Progenitor cell of endocrine pancreas (in vitro differentiated cells): Measurements from ENCODE around the gene GATAD1. TPM values are rescaled to one million over a fixed set of nuclear protein-coding genes. Genes with fewer than 3 reads are reported as not detected.
"Not testable (repeated sequence)": the region's sequence is repeated elsewhere in the genome, so short reads cannot be mapped to it uniquely, and the experiment has no call there.

Experiments
- DNase-seq: peaks from one replicate; pipeline ENCODE4 v3.0.0; 2021; ENCODE audit warnings: low spot score; ENCODE audit not compliant: unreplicated experiment
- H3K27ac Mint-ChIP-seq: 2 replicates; pipeline ENCODE4 v1.8.0; 2021; ENCODE audit warnings: mild to moderate bottlenecking, moderate library complexity, mixed read lengths
- H3K27me3 Mint-ChIP-seq: 2 replicates; pipeline ENCODE4 v1.8.0; 2021; ENCODE audit warnings: mixed read lengths
- H3K36me3 Mint-ChIP-seq: 2 replicates; pipeline ENCODE4 v1.8.0; 2022; ENCODE audit warnings: mixed read lengths; ENCODE audit not compliant: insufficient read depth
- H3K4me1 Mint-ChIP-seq: 2 replicates; pipeline ENCODE4 v1.8.0; 2021; ENCODE audit warnings: low read depth, mixed read lengths
- H3K4me3 Mint-ChIP-seq: 2 replicates; pipeline ENCODE4 v1.8.0; 2021; ENCODE audit warnings: low read depth, mild to moderate bottlenecking, moderate library complexity, mixed read lengths
- H3K9me3 Mint-ChIP-seq: 2 replicates; pipeline ENCODE4 v1.8.0; 2021; ENCODE audit warnings: low read depth, mixed read lengths
- CTCF ChIP-seq: fragments of 200-600 bp; sonication (generic); IDR thresholded peaks from one replicate; pipeline ENCODE4 v1.5.0; 2021; ENCODE audit warnings: antibody characterized with exemption, mild to moderate bottlenecking; ENCODE audit not compliant: unreplicated experiment
- total RNA-seq: library from RNA; stranded (reverse); gene quantifications from 2 replicates; pipeline ENCODE4 v1.2.1, GENCODE V29; 2021

GATAD1 gene
- total RNA-seq, 1 donor from 2014 or later: 51.0 TPM

- peaks cover 4% of the 10 kb centered on the region for H3K9me3 Mint-ChIP-seq
- DNase-seq: no peak
- peaks cover 3% of the 10 kb centered on the region for H3K27me3 Mint-ChIP-seq
- no peak overlapping the region for H3K27ac Mint-ChIP-seq
- no peaks in the 10 kb centered on the region for H3K36me3 Mint-ChIP-seq
- TF ChIP-seq CTCF: no peak
- no peaks in the 10 kb centered on the region for H3K4me1 Mint-ChIP-seq
- H3K4me3 Mint-ChIP-seq: no peak overlapping the region
Measured at GRCh38 chr7:92437956-92438491, 9.3 kb upstream of the GATAD1 start.

DNA sequence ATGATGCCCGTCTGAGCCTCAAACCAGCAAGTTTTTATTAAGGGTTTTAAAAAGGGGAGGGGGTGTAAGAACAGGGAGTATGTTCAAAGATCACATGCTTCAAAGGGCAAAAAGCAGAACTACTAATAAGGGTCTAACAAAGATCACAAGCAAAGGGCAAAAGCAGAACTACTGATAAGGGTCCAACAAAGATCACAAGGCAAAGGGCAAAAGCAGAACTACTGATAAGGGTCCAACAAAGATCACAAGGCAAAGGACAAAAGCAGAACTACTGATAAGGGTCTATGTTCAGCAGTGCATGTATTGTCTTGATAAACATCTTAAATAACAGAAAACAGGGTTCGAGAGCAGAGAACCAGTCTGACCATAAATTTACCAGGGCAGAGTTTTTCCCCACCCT is 4.6 kb upstream of the GATAD1 start:
- not testable (repeated sequence) for H3K27ac Mint-ChIP-seq, H3K9me3 Mint-ChIP-seq, H3K4me1 Mint-ChIP-seq, H3K27me3 Mint-ChIP-seq, DNase-seq, H3K36me3 Mint-ChIP-seq, H3K4me3 Mint-ChIP-seq

GRCh38 chr7:92446869-92447344 is 375 bp upstream of the GATAD1 start:
- peak overlapping the region; percentile 88 for H3K27ac Mint-ChIP-seq
- peaks cover 7% of the 10 kb centered on the region for H3K36me3 Mint-ChIP-seq
- H3K4me3 Mint-ChIP-seq: peak overlapping the region; percentile 80
- no peaks in the 10 kb centered on the region for H3K27me3 Mint-ChIP-seq
- peak; percentile 85 for TF ChIP-seq CTCF
- no peak for DNase-seq
- peaks cover 4% of the 10 kb centered on the region for H3K9me3 Mint-ChIP-seq
- H3K4me1 Mint-ChIP-seq: peaks cover 19% of the 10 kb centered on the region

DNA sequence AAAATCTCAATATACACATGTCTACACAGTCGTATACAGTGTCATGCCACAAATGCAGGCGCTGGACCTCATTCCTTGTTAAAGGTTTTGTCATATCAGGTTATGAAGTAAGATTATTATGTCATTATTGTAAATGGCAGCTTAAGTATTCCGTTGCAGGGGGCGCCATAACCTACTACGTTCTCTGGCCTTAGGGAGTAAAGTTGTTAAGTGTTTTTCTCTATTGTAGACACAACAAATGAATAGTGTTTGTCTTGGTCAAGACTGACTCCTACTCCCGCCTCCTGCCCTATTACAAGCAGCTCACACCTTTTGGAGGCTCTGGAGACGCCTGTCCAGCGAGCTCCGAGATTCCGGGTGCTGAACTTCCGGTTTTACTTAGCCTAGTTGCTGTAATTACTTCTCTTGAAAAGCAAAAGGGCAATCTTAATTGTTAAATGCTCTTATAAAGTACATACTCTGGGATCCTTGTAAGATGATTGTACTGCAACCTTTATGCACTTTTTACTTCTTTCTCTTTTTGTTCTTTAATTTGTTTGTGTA is 994 bp downstream of the GATAD1 start:
- Mint-ChIP-seq H3K9me3 (no peaks in the 10 kb centered on the region), H3K4me3 (peak overlapping the region; percentile 85), H3K27ac (peak overlapping the region; percentile 95), H3K36me3 (peaks cover 7% of the 10 kb centered on the region), H3K4me1 (peaks cover 19% of the 10 kb centered on the region), H3K27me3 (no peaks in the 10 kb centered on the region)
- DNase-seq: no peak
- TF ChIP-seq CTCF: peak; percentile 43

DNA sequence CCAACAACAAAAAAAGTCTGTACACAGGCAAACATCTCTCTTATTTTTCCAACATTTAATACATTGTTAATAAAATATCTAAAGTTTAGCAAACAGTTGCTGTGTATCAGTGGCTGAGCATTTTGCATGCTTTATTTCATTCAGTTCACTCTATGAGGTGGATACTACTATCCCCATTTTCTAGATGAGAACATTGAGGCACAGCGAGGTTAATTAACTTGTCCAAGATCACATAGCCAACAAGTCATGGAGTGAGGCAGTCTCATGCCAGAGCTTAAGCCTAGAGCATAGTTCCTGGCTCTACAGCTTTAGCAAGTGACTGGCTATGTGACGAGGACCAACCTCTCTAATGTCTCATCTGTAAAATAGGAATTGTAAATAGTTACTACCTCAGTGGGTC is 4.4 kb downstream of the GATAD1 start:
- Mint-ChIP-seq H3K4me3 (no peak overlapping the region), H3K4me1 (peaks cover 19% of the 10 kb centered on the region), H3K27ac (no peak overlapping the region), H3K36me3 (peaks cover 13% of the 10 kb centered on the region), H3K27me3 (no peaks in the 10 kb centered on the region), H3K9me3 (no peaks in the 10 kb centered on the region)
- DNase-seq: no peak
- no peak for TF ChIP-seq CTCF

DNA sequence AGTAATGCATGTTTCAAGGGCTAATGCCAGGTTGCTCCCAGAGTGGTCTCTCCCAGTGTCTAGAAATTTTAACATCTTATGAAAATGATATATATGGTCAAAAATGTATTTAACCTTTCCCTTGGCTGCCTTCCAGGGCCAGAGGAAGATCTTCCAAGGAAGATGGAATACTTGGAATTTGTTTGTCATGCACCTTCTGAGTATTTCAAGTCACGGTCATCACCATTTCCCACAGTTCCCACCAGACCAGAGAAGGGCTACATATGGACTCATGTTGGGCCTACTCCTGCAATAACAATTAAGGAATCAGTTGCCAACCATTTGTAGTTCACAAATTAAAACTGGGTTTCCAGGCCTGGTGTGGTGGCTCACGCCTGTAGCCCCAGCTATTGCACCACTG is 9.0 kb downstream of the GATAD1 start:
- Mint-ChIP-seq H3K9me3 (no peaks in the 10 kb centered on the region), H3K4me3 (no peak overlapping the region), H3K27me3 (no peaks in the 10 kb centered on the region), H3K27ac (no peak overlapping the region), H3K36me3 (peaks cover 6% of the 10 kb centered on the region), H3K4me1 (peaks cover under 1% of the 10 kb centered on the region)
- TF ChIP-seq CTCF: no peak
- DNase-seq: no peak
